ENCODE data around the gene HS1BP3.

DNA sequence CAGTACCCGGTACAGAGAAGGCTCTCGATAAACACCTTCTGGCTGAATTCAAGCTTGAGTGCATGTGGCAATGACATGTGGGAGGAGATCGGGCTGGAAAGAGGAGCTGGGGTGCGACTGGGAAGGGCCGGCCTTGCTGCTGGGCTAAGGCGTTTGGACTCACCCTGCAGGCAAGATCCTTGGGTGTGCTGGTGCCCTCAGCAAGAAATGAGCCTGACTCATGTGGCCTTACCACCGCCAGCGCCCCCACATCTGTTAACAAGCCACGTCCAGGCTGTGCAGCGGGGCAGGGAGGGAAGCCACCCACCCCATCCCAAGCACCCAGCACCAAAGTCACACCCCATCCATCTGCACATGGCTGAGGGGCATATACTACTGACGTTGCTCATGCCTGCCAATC, 1.3 kb downstream of the HS1BP3 start:
- TF ChIP-seq, protein P1, sequence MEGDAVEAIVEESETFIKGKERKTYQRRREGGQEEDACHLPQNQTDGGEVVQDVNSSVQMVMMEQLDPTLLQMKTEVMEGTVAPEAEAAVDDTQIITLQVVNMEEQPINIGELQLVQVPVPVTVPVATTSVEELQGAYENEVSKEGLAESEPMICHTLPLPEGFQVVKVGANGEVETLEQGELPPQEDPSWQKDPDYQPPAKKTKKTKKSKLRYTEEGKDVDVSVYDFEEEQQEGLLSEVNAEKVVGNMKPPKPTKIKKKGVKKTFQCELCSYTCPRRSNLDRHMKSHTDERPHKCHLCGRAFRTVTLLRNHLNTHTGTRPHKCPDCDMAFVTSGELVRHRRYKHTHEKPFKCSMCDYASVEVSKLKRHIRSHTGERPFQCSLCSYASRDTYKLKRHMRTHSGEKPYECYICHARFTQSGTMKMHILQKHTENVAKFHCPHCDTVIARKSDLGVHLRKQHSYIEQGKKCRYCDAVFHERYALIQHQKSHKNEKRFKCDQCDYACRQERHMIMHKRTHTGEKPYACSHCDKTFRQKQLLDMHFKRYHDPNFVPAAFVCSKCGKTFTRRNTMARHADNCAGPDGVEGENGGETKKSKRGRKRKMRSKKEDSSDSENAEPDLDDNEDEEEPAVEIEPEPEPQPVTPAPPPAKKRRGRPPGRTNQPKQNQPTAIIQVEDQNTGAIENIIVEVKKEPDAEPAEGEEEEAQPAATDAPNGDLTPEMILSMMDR (IDR thresholded peaks at IDR 0.05; ENCODE audit: low read depth, low read length, poor library complexity, severe bottlenecking): no peak
- TF ChIP-seq EZH2phosphoT487 (IDR thresholded peaks at IDR 0.05; ENCODE audit: borderline replicate concordance, low read length): no peak

Data from DOHH2 (cell line).